ENCODE measurements around the gene SLC16A12.
"Not testable (repeated sequence)": the region's sequence is repeated elsewhere in the genome, so short reads cannot be mapped to it uniquely, and the experiment has no call there.

Gene SLC16A12

GRCh38 chr10:89440226-89441009 lies 95.0 kb downstream of the SLC16A12 start:
- DNase-seq = no peak
- Mint-ChIP-seq H3K27me3 (peaks cover 20% of the 10 kb centered on the region), H3K27ac (no peak overlapping the region), H3K4me1 (no peaks in the 10 kb centered on the region), H3K9me3 (no peaks in the 10 kb centered on the region), H3K4me3 (no peak overlapping the region)
- ATAC-seq = no peak

GRCh38 chr10:89438525-89438924 lies 96.9 kb downstream of the SLC16A12 start:
- DNase-seq = no peak
- Mint-ChIP-seq H3K27ac (no peak overlapping the region), H3K4me3 (no peak overlapping the region), H3K4me1 (no peaks in the 10 kb centered on the region), H3K27me3 (peaks cover 20% of the 10 kb centered on the region), H3K9me3 (no peaks in the 10 kb centered on the region)
- ATAC-seq = no peak

- no peak overlapping the region for H3K27ac Mint-ChIP-seq
- no peaks in the 10 kb centered on the region for H3K4me1 Mint-ChIP-seq
- ATAC-seq (no peak), DNase-seq (no peak)
- H3K4me3 Mint-ChIP-seq = no peak overlapping the region
- peaks cover 14% of the 10 kb centered on the region for H3K27me3 Mint-ChIP-seq
- no peaks in the 10 kb centered on the region for H3K9me3 Mint-ChIP-seq
These were observed 103.4 kb downstream of the SLC16A12 start for GRCh38 chr10:89431977-89432376.

- Mint-ChIP-seq H3K4me1 (no peaks in the 10 kb centered on the region), H3K27ac (no peak overlapping the region), H3K9me3 (no peaks in the 10 kb centered on the region), H3K27me3 (peaks cover 9% of the 10 kb centered on the region), H3K4me3 (no peak overlapping the region)
- DNase-seq = no peak
- ATAC-seq = no peak
These were observed 106.5 kb downstream of the SLC16A12 start for GRCh38 chr10:89428877-89429276.

GRCh38 chr10:89427629-89428028 lies 107.8 kb downstream of the SLC16A12 start:
- ATAC-seq = no peak
- no peak for DNase-seq
- H3K9me3 Mint-ChIP-seq = no peaks in the 10 kb centered on the region

GRCh38 chr10:89426230-89426868 lies 109.0 kb downstream of the SLC16A12 start:
- no peaks in the 10 kb centered on the region for H3K4me1 Mint-ChIP-seq
- DNase-seq (no peak), ATAC-seq (peak; percentile 64)

More at GRCh38 chr10:89427629-89428028, 107.8 kb downstream of the SLC16A12 start:
- Mint-ChIP-seq H3K27ac (no peak overlapping the region), H3K4me1 (no peaks in the 10 kb centered on the region), H3K4me3 (no peak overlapping the region), H3K27me3 (peaks cover 9% of the 10 kb centered on the region)

GRCh38 chr10:89425000-89425399 lies 110.4 kb downstream of the SLC16A12 start:
- Mint-ChIP-seq H3K4me3 (no peak overlapping the region), H3K27ac (no peak overlapping the region)

More at GRCh38 chr10:89426230-89426868, 109.0 kb downstream of the SLC16A12 start:
- Mint-ChIP-seq H3K4me3 (no peak overlapping the region), H3K27me3 (peaks cover 9% of the 10 kb centered on the region), H3K27ac (no peak overlapping the region), H3K9me3 (no peaks in the 10 kb centered on the region)

GRCh38 chr10:89421018-89421476 lies 114.3 kb downstream of the SLC16A12 start:
- Mint-ChIP-seq H3K27ac (no peak overlapping the region), H3K4me1 (peaks cover 21% of the 10 kb centered on the region), H3K9me3 (no peaks in the 10 kb centered on the region), H3K27me3 (no peaks in the 10 kb centered on the region), H3K4me3 (no peak overlapping the region)
- DNase-seq (no peak), ATAC-seq (no peak)

More at GRCh38 chr10:89425000-89425399, 110.4 kb downstream of the SLC16A12 start:
- H3K9me3 Mint-ChIP-seq = no peaks in the 10 kb centered on the region
- H3K4me1 Mint-ChIP-seq = no peaks in the 10 kb centered on the region
- ATAC-seq (no peak), DNase-seq (no peak)
- H3K27me3 Mint-ChIP-seq = peaks cover 9% of the 10 kb centered on the region

GRCh38 chr10:89419548-89419947 lies 115.8 kb downstream of the SLC16A12 start:
- Mint-ChIP-seq H3K27me3 (no peaks in the 10 kb centered on the region), H3K9me3 (no peaks in the 10 kb centered on the region), H3K27ac (no peak overlapping the region), H3K4me3 (peak overlapping the region in 1 of 2 donors; percentile 6), H3K4me1 (peaks cover 31% of the 10 kb centered on the region)
- ATAC-seq (no peak), DNase-seq (no peak)

GRCh38 chr10:89416465-89416864 lies 118.9 kb downstream of the SLC16A12 start:
- no peak for DNase-seq
- H3K9me3 Mint-ChIP-seq = peaks cover 5 to 10% of the 10 kb centered on the region in 2 donors
- no peaks in the 10 kb centered on the region for H3K27me3 Mint-ChIP-seq
- H3K27ac Mint-ChIP-seq = peak overlapping the region in 1 of 2 donors; percentile 25
- peak overlapping the region; percentile 96 to 99 for H3K4me3 Mint-ChIP-seq
- H3K4me1 Mint-ChIP-seq = peaks cover 44% of the 10 kb centered on the region
- ATAC-seq = no peak

- Mint-ChIP-seq H3K27ac (peak overlapping the region; percentile 95 to 97), H3K27me3 (no peaks in the 10 kb centered on the region), H3K4me1 (peaks cover 51% of the 10 kb centered on the region), H3K4me3 (peak overlapping the region; percentile 96 to 99), H3K9me3 (peaks cover 5 to 10% of the 10 kb centered on the region in 2 donors)
- ATAC-seq = peak; percentile 66
- DNase-seq = peak in 1 of 2 donors; percentile 23
These were observed 120.2 kb downstream of the SLC16A12 start for GRCh38 chr10:89414879-89415821.

- ATAC-seq (peak; percentile 83), DNase-seq (peak; percentile 66 to 70)
- Mint-ChIP-seq H3K27me3 (no peaks in the 10 kb centered on the region), H3K9me3 (peaks cover 5 to 10% of the 10 kb centered on the region in 2 donors), H3K4me3 (peak within 1 kb of the TSS; percentile 96 to 99), H3K4me1 (peaks cover 51% of the 10 kb centered on the region), H3K27ac (peak within 1 kb of the TSS; percentile 97 to 98)
These were observed 121.1 kb downstream of the SLC16A12 start, which contains the start of gene IFIT5 for GRCh38 chr10:89414146-89414878. Gene IFIT5, plus strand, starts transcription at chr10:89414568. Its CDS starts 231 bp downstream, at chr10:89414799.

- Mint-ChIP-seq H3K27ac (peak overlapping the region; percentile 97 to 98), H3K27me3 (no peaks in the 10 kb centered on the region), H3K9me3 (peaks cover 5 to 10% of the 10 kb centered on the region in 2 donors), H3K4me3 (peak overlapping the region; percentile 96 to 99), H3K4me1 (peaks cover 51% of the 10 kb centered on the region)
- ATAC-seq = no peak
- DNase-seq = no peak
These were observed 121.9 kb downstream of the SLC16A12 start for GRCh38 chr10:89413398-89413912.

- DNase-seq = peak; percentile 40 to 48
- not testable (repeated sequence) for H3K27ac Mint-ChIP-seq, H3K9me3 Mint-ChIP-seq, ATAC-seq, H3K27me3 Mint-ChIP-seq
- Mint-ChIP-seq H3K4me1 (peaks cover 39% of the 10 kb centered on the region), H3K4me3 (peak overlapping the region; percentile 31 to 48)
These were observed 123.1 kb downstream of the SLC16A12 start for GRCh38 chr10:89412276-89412675.
